GM12891 (cell line): ENCODE data around the gene CTNND2.

Experiments used
- DNase-seq: peaks from one replicate; pipeline ENCODE4 v3.0.0; 2011; ENCODE audit warnings: low spot score; ENCODE audit not compliant: insufficient read length
- FAIRE-seq: peaks from 2 replicates; lab custom pipeline; 2011; peaks lifted over from hg19 to GRCh38; lab: Jason Lieb, UNC
- PAX5 ChIP-seq: IDR thresholded peaks from 2 replicates; pipeline ENCODE4 v1.6.1; 2011; ENCODE audit warnings: low read length, moderate library complexity, mild to moderate bottlenecking; ENCODE audit not compliant: insufficient read depth, severe bottlenecking
- POLR2A ChIP-seq: IDR thresholded peaks from 2 replicates; pipeline ENCODE4 v1.6.1; 2011; ENCODE audit warnings: low read depth, low read length, control low read depth
- POLR2AphosphoS5 ChIP-seq: IDR thresholded peaks from 2 replicates; pipeline ENCODE4 v1.6.1; 2011; ENCODE audit warnings: low read depth, low read length, control low read depth
- POU2F2 ChIP-seq: IDR thresholded peaks from 2 replicates; pipeline ENCODE4 v1.6.1; 2011; ENCODE audit warnings: low read depth, mild to moderate bottlenecking, control low read depth, low read length, moderate library complexity
- SPI1 ChIP-seq: IDR thresholded peaks from 2 replicates; pipeline ENCODE4 v1.6.1; 2011; ENCODE audit warnings: low read depth, low read length, control low read depth
- TAF1 ChIP-seq: IDR thresholded peaks from 2 replicates; pipeline ENCODE4 v1.6.1; 2011; ENCODE audit warnings: low read depth, low read length, control low read depth

Gene CTNND2

DNA sequence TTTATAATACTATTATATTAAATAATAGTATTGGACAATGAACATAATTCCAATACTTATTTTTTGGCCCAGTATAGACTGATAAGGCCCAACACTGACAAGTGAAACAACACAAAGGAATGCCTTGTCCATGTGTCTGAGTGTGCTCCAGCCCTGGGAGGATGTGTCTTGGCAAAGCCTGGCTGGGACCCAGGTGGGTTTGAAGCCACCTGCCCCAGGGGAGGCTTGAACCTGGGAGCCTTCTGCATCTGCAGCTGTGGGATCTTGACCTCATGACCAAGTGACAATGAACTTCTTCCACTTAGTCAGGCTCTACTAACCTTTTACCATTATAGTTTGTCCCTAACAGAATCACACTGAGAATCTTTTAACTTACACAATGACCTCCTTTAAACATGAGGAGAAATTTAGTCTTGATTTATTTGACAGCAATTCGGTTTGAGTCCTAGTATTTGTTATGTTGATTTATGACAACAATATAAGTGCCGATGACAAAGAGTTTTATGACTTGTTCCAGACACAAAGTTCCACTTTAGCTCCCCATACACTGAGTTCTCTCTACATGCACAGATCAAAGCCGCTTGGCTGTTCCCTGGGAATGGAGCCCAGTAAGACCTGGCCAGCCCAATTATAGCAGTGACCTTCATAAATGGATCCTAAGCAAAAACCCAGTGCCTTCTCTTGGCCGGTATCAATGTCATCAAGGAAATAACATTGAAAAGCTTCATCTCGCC lies 294.5 kb downstream of the CTNND2 start:
- FAIRE-seq, result no peak
- DNase-seq, result no peak
- no peak for TF ChIP-seq POLR2A
- TF ChIP-seq PAX5, result no peak
- no peak for TF ChIP-seq POU2F2
- TF ChIP-seq POLR2AphosphoS5, result no peak
- TF ChIP-seq SPI1, result no peak
- no peak for TF ChIP-seq TAF1

DNA sequence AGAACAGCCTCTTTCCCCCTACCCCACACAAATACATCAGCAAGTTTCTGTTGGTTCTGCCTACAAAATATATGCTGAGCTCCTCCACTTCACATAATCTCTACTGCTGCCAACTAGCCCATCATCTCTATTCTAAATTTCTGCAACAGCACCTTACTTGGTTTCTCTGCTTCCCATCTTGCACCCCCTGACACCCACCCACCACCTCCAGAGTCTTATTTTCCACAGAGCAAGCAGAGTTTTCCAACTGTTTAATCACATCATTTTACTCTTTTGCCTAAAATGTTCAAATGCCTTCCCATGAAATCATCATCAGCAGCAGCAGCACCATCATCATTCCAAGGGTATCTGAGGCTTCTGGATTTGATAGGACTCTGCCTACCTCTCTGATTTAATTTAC lies 295.7 kb downstream of the CTNND2 start:
- DNase-seq, result no peak
- no peak for TF ChIP-seq POU2F2
- no peak for TF ChIP-seq TAF1
- no peak for TF ChIP-seq POLR2AphosphoS5
- no peak for TF ChIP-seq PAX5
- no peak for TF ChIP-seq SPI1
- TF ChIP-seq POLR2A, result no peak
- no peak for FAIRE-seq

GRCh38 chr5:11607944-11608483 lies 296.2 kb downstream of the CTNND2 start:
- TF ChIP-seq SPI1, result no peak
- no peak for TF ChIP-seq POLR2AphosphoS5
- no peak for TF ChIP-seq POU2F2
- TF ChIP-seq TAF1, result no peak
- TF ChIP-seq POLR2A, result no peak
- no peak for TF ChIP-seq PAX5
- FAIRE-seq (no peak), DNase-seq (no peak)

DNA sequence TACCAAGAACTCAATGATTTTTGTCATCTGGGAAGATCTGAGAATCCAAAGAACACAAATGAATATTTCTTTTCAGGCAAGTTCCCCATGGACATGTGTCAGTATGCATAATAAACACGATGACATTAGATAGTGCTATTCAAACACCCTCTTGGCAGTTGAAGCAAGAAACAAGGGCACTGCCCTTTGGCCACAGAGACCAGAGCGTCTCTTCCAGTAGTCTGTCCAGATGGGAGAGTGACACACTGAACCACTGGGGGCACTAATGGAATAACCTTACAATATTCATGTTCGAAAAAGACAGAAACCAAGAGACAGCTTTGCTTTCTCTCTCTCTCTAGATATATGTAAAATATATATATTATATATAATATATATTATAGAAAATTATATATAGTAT lies 301.9 kb downstream of the CTNND2 start:
- no peak for FAIRE-seq

DNA sequence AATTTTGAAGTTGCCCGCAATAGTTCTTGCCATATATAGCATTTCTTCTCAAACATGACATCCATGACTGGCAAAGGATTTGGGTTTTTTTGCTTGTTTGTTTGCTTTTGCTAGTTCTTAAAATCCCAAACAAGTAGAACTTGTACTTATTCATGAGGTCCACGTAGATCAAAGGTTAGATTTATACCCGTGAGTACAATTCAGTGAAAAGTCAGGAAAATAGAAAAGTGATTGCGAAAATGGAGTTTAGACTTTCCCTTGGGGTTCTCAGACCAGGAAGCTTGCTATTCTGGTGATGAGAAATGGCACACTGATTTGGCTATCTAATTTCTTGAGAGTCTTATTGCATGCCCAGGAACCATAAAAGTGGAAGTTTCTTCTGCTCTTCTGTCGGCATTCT lies 304.7 kb downstream of the CTNND2 start:
- FAIRE-seq (no peak), DNase-seq (no peak)
- TF ChIP-seq TAF1, result no peak
- no peak for TF ChIP-seq SPI1
- TF ChIP-seq POU2F2, result no peak
- no peak for TF ChIP-seq POLR2AphosphoS5
- no peak for TF ChIP-seq PAX5
- TF ChIP-seq POLR2A, result no peak

More for the DNA sequence above, 301.9 kb downstream of the CTNND2 start:
- DNase-seq, result no peak
- TF ChIP-seq TAF1, result no peak
- no peak for TF ChIP-seq PAX5
- no peak for TF ChIP-seq POLR2A
- no peak for TF ChIP-seq POU2F2
- TF ChIP-seq SPI1, result no peak

- no peak for FAIRE-seq
- no peak for DNase-seq
- no peak for TF ChIP-seq POLR2AphosphoS5
- no peak for TF ChIP-seq PAX5
- TF ChIP-seq POLR2A, result no peak
- no peak for TF ChIP-seq TAF1
- no peak for TF ChIP-seq SPI1
- no peak for TF ChIP-seq POU2F2
Measured at GRCh38 chr5:11596657-11597071, 307.6 kb downstream of the CTNND2 start.

GRCh38 chr5:11596185-11596584 lies 308.1 kb downstream of the CTNND2 start:
- TF ChIP-seq POLR2AphosphoS5 (no peak), SPI1 (no peak), TAF1 (no peak), POU2F2 (no peak), PAX5 (no peak)
- no peak for FAIRE-seq
- no peak for DNase-seq

DNA sequence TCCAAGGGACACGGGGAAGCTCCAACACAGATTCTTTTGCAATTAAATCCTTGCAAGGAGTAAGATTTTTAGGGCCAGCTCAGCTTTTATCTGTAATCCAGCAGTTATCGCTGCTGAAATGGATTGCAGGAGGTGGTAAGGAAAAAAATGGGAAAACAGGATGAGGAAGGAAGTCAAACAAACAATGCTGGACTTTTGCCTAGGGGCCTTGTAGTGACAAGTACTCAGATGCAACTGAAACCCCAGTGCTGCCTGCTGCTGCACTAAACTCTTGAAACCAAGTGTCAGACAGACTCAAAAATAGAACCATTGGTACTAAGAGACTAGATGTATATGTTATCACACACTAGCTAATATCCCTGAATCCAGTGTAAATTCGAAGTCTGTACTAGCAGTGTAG lies 309.2 kb downstream of the CTNND2 start:
- DNase-seq (no peak), FAIRE-seq (no peak)
- no peak for TF ChIP-seq POU2F2
- no peak for TF ChIP-seq TAF1
- no peak for TF ChIP-seq SPI1
- no peak for TF ChIP-seq PAX5
- TF ChIP-seq POLR2A, result no peak
- no peak for TF ChIP-seq POLR2AphosphoS5

- DNase-seq (no peak), FAIRE-seq (no peak)
- TF ChIP-seq PAX5, result no peak
- TF ChIP-seq POU2F2, result no peak
- TF ChIP-seq POLR2AphosphoS5, result no peak
- no peak for TF ChIP-seq SPI1
- TF ChIP-seq POLR2A, result no peak
- TF ChIP-seq TAF1, result no peak
Measured at GRCh38 chr5:11594021-11594420, 310.2 kb downstream of the CTNND2 start.

- DNase-seq (no peak), FAIRE-seq (no peak)
- TF ChIP-seq TAF1 (no peak), POLR2AphosphoS5 (no peak), SPI1 (no peak), PAX5 (no peak), POU2F2 (no peak), POLR2A (no peak)
Measured at GRCh38 chr5:11590475-11590874, 313.8 kb downstream of the CTNND2 start.
